ENCODE data around the gene MRPS18B.

The MRPS18B gene

GRCh38 chr6:30617565-30618269 lies at the start of gene MRPS18B:
TSS of gene MRPS18B (plus strand) at chr6:30617840. CDS start at chr6:30617866, 26 bp downstream.
- DNase-seq (ENCODE audit: low read depth in 2 of 2, low spot score in 1 of 2): peak; percentile 96 to 98

- DNase-seq (ENCODE audit: low read depth in 2 of 2, low spot score in 1 of 2): no peak
Observed at GRCh38 chr6:30568245-30568644, 49.4 kb upstream of the MRPS18B start.

- no peak for DNase-seq (ENCODE audit: low read depth in 2 of 2, low spot score in 1 of 2)
Observed at GRCh38 chr6:30570263-30570662, 47.4 kb upstream of the MRPS18B start.

- peak in 1 of 2 donors; percentile 4 for DNase-seq (ENCODE audit: low read depth in 2 of 2, low spot score in 1 of 2)
Observed at GRCh38 chr6:30570740-30571074, 46.9 kb upstream of the MRPS18B start.

- DNase-seq (ENCODE audit: low read depth in 2 of 2, low spot score in 1 of 2): peak; percentile 99
Observed at GRCh38 chr6:30571075-30571761, 46.4 kb upstream of the MRPS18B start, which contains the start of gene ABCF1. TSS of gene ABCF1 (plus strand) at chr6:30571442. CDS start at chr6:30571488, 46 bp downstream.

GRCh38 chr6:30571762-30572082 lies 45.9 kb upstream of the MRPS18B start:
- no peak for DNase-seq (ENCODE audit: low read depth in 2 of 2, low spot score in 1 of 2)

- no peak for DNase-seq (ENCODE audit: low read depth in 2 of 2, low spot score in 1 of 2)
Observed at GRCh38 chr6:30572148-30572547, 45.5 kb upstream of the MRPS18B start.

GRCh38 chr6:30573113-30573512 lies 44.5 kb upstream of the MRPS18B start:
- DNase-seq (ENCODE audit: low read depth in 2 of 2, low spot score in 1 of 2): no peak

GRCh38 chr6:30578051-30578450 lies 39.6 kb upstream of the MRPS18B start:
- DNase-seq (ENCODE audit: low read depth in 2 of 2, low spot score in 1 of 2): no peak

GRCh38 chr6:30583921-30584320 lies 33.7 kb upstream of the MRPS18B start:
- no peak for DNase-seq (ENCODE audit: low read depth in 2 of 2, low spot score in 1 of 2)

- DNase-seq (ENCODE audit: low read depth in 2 of 2, low spot score in 1 of 2): no peak
Observed at GRCh38 chr6:30589754-30590358, 27.8 kb upstream of the MRPS18B start.

GRCh38 chr6:30590509-30590908 lies 27.1 kb upstream of the MRPS18B start:
- DNase-seq (ENCODE audit: low read depth in 2 of 2, low spot score in 1 of 2): no peak

- DNase-seq (ENCODE audit: low read depth in 2 of 2, low spot score in 1 of 2): no peak
Observed at GRCh38 chr6:30591008-30591407, 26.6 kb upstream of the MRPS18B start.

- no peak for DNase-seq (ENCODE audit: low read depth in 2 of 2, low spot score in 1 of 2)
Observed at GRCh38 chr6:30592287-30592686, 25.4 kb upstream of the MRPS18B start.

GRCh38 chr6:30597315-30598144 lies 20.1 kb upstream of the MRPS18B start:
- DNase-seq (ENCODE audit: low read depth in 2 of 2, low spot score in 1 of 2): peak; percentile 48 to 68

GRCh38 chr6:30598912-30599624 lies 18.6 kb upstream of the MRPS18B start:
- DNase-seq (ENCODE audit: low read depth in 2 of 2, low spot score in 1 of 2): no peak

- no peak for DNase-seq (ENCODE audit: low read depth in 2 of 2, low spot score in 1 of 2)
Observed at GRCh38 chr6:30599625-30600324, 17.9 kb upstream of the MRPS18B start.

GRCh38 chr6:30600451-30600961 lies 17.1 kb upstream of the MRPS18B start:
- no peak for DNase-seq (ENCODE audit: low read depth in 2 of 2, low spot score in 1 of 2)

- no peak for DNase-seq (ENCODE audit: low read depth in 2 of 2, low spot score in 1 of 2)
Observed at GRCh38 chr6:30601436-30601814, 16.2 kb upstream of the MRPS18B start.

Data from stimulated activated CD8-positive, alpha-beta memory T cell treated with anti-CD3 and anti-CD28 coated beads, Interleukin-4, amount 100 ng/mL, for 4 hours (primary cell).